ENCODE measurements around the gene SORCS1. TPM values are rescaled to one million over a fixed set of nuclear protein-coding genes. Genes with fewer than 3 reads are reported as not detected.

SORCS1 gene
- total and polyA plus RNA-seq, 2 of the 13 experiments (the other 11 are each of a cell fraction or from before 2014, with no cell fraction given), result not detected

GRCh38 chr10:106904209-106904608, 260.3 kb downstream of the SORCS1 start (continued):
- no peak for TF ChIP-seq CBFB (CRISPR knock-in tag; IDR thresholded peaks at IDR 0.05)

DNA sequence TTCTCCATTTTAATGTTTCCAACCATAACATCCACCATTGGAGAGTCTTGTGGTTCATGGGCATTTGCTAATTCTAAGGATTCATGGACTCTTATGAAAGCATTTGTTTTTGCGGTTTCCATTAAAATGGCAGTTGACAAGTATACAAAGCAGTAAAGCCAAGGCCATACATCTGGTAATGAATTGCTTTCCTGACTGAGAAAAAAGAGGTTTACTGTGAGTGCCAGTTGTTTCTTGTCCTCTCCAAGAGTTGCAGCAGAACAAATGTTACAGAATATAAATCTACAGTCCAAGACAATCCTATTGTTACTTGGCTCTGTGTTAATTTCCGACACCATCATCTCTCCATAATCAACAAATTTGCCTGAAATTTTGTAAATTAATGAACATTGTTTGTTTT, 261.3 kb downstream of the SORCS1 start:
- DNase-seq (ENCODE audit: low spot score), result no peak
- intact Hi-C loops (cut with micrococcal nuclease; ENCODE audit: unreplicated experiment) (no loop called here), in situ Hi-C loops (cut with HindIII; ENCODE audit: extremely low pct_ligation_motif_present, low pct_unique_long_range_greater_than_20kb) (no loop called here)
- no peak for ATAC-seq
- Histone ChIP-seq H3K4me1 (ENCODE audit: insufficient read depth, low read length) (no peaks in the 10 kb centered on the region), H3K9me3 (ENCODE audit: low read length) (peaks cover 29% of the 10 kb centered on the region), H4K20me1 (ENCODE audit: insufficient read depth, low read length) (no peaks in the 10 kb centered on the region), H3K36me3 (replicated peaks in 1 of 2; ENCODE audit: control insufficient read depth in 1 of 2, insufficient read depth in 2 of 2, low read length in 2 of 2) (no peaks in the 10 kb centered on the region), H3K27me3 (ENCODE audit: control insufficient read depth in 1 of 2, insufficient read depth in 2 of 2, low read length in 2 of 2) (no peaks in the 10 kb centered on the region), H3K4me3 (replicated peaks in 1 of 3; ENCODE audit: insufficient read depth in 1 of 3, low read depth in 2 of 3, low read length in 3 of 3) (no peak overlapping the region), H3K4me2 (ENCODE audit: low read depth, low read length) (no peak overlapping the region), H2AFZ (ENCODE audit: low read length) (no peak overlapping the region), H3K27ac (ENCODE audit: extremely low read length, insufficient read depth, low read length) (no peak overlapping the region), H3K9ac (ENCODE audit: insufficient read depth, low read depth, low read length) (no peak overlapping the region), H3K79me2 (ENCODE audit: insufficient read depth, low read length) (no peaks in the 10 kb centered on the region)
- 50% methylated on average over 2 of the region's 2 CpGs for WGBS (ENCODE audit: low lambda C conversion rate)
- BruUV-seq (replicated peaks), result no TSS peak
- TF ChIP-seq KDM2A (CRISPR knock-in tag; IDR thresholded peaks at IDR 0.05; ENCODE audit: borderline replicate concordance, low read depth) (no peak), ZNF460 (CRISPR knock-in tag; IDR thresholded peaks at IDR 0.05; ENCODE audit: borderline replicate concordance) (no peak), ZNF770 (CRISPR knock-in tag; IDR thresholded peaks at IDR 0.05) (no peak), ZBTB42 (CRISPR knock-in tag; IDR thresholded peaks at IDR 0.05) (no peak), MXD3 (CRISPR knock-in tag; IDR thresholded peaks at IDR 0.05) (no peak), SAP130 (CRISPR knock-in tag; IDR thresholded peaks at IDR 0.05; ENCODE audit: low read depth) (no peak), MTF1 (CRISPR knock-in tag; IDR thresholded peaks at IDR 0.05) (no peak)
- TF ChIP-seq, protein P1, sequence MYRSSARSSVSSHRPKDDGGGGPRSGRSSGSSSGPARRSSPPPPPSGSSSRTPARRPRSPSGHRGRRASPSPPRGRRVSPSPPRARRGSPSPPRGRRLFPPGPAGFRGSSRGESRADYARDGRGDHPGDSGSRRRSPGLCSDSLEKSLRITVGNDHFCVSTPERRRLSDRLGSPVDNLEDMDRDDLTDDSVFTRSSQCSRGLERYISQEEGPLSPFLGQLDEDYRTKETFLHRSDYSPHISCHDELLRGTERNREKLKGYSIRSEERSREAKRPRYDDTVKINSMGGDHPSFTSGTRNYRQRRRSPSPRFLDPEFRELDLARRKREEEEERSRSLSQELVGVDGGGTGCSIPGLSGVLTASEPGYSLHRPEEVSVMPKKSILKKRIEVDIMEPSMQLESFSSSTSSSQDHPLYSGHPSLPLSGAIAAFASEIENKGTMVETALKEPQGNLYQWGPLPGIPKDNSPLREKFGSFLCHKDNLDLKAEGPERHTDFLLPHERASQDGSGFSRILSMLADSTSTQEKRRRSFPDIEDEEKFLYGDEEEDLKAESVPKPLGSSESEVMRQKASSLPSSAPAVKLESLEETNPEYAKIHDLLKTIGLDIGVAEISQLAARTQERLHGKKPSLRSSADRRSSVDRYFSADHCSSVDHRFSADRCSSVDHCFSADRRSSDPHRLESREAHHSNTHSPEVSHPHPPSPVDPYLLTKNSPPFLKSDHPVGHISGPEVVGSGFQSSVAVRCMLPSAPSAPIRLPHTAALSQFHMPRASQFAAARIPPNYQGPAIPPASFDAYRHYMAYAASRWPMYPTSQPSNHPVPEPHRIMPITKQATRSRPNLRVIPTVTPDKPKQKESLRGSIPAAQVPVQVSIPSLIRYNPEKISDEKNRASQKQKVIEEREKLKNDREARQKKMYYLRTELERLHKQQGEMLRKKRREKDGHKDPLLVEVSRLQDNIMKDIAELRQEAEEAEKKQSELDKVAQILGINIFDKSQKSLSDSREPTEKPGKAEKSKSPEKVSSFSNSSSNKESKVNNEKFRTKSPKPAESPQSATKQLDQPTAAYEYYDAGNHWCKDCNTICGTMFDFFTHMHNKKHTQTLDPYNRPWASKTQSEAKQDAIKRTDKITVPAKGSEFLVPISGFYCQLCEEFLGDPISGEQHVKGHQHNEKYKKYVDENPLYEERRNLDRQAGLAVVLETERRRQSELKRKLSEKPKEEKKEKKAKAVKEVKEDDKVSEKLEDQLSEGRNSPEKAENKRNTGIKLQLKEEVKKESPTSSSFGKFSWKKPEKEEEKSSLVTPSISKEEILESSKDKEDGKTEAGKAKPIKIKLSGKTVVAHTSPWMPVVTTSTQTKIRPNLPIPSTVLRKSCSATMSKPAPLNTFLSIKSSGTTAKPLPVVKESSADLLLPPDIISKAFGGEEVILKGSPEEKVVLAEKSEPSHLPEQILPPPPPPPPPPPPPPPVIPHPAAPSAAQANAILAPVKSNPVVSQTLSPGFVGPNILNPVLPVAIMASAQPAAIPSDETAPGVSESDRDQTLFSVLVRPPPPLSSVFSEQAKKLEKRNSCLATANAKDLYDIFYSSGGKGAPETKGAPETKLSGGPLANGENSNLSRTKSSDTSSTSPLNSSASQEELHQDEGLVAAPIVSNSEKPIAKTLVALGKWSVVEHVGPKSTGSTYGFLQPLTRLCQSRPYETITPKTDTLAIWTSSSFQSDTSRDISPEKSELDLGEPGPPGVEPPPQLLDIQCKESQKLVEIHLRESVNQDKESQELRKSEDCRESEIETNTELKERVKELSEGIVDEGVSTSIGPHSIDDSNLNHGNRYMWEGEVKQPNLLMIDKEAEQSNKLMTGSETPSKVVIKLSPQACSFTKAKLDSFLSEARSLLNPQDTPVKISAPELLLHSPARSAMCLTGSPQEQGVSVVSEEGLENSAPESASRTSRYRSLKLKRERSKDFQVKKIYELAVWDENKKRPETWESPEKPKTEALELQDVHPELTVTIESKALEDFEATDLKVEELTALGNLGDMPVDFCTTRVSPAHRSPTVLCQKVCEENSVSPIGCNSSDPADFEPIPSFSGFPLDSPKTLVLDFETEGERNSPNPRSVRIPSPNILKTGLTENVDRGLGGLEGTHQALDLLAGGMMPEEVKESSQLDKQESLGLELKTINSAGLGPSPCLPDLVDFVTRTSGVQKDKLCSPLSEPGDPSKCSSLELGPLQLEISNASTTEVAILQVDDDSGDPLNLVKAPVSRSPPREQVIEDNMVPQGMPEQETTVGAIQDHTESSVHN (CRISPR knock-in tag; IDR thresholded peaks at IDR 0.05), result no peak
- TF ChIP-seq, protein P2, sequence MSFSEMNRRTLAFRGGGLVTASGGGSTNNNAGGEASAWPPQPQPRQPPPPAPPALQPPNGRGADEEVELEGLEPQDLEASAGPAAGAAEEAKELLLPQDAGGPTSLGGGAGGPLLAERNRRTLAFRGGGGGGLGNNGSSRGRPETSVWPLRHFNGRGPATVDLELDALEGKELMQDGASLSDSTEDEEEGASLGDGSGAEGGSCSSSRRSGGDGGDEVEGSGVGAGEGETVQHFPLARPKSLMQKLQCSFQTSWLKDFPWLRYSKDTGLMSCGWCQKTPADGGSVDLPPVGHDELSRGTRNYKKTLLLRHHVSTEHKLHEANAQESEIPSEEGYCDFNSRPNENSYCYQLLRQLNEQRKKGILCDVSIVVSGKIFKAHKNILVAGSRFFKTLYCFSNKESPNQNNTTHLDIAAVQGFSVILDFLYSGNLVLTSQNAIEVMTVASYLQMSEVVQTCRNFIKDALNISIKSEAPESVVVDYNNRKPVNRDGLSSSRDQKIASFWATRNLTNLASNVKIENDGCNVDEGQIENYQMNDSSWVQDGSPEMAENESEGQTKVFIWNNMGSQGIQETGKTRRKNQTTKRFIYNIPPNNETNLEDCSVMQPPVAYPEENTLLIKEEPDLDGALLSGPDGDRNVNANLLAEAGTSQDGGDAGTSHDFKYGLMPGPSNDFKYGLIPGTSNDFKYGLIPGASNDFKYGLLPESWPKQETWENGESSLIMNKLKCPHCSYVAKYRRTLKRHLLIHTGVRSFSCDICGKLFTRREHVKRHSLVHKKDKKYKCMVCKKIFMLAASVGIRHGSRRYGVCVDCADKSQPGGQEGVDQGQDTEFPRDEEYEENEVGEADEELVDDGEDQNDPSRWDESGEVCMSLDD (CRISPR knock-in tag; IDR thresholded peaks at IDR 0.05; ENCODE audit: borderline replicate concordance), result no peak
- FAIRE-seq, result no peak
- ChIA-PET POLR2A (no interaction called here), CTCF (ENCODE audit: low intra/inter-chr PET ratio, low total read pairs) (no interaction called here)

All from HepG2 (cell line).